HCT116 (cell line): ENCODE results near the gene TNFRSF6B. TPM values are rescaled to one million over a fixed set of nuclear protein-coding genes. Genes with fewer than 3 reads are reported as not detected.

ENCODE experiments used
- ATAC-seq: fragments of 200-7000 bp; cut with Tn5 transposase; 2 replicates; pipeline ENCODE4 v1.9.1; 2020; ENCODE audit warnings: mild to moderate bottlenecking, moderate library complexity
- BruUV-seq: library from RNA; stranded (reverse); fragments of 400-500 nt; replicated peaks from 2 replicates; lab custom pipeline; 2021; lab: Mats Ljungman, UMichigan
- CTCF ChIA-PET: fragments of 300-600 bp; sonication (Branson Sonifier 250); formaldehyde crosslinking; loops from one replicate; lab custom pipeline; 2021; ENCODE audit warnings: antibody characterized with exemption; lab: Charles Lee
- POLR2A ChIA-PET: fragments of 300-600, 350-600 bp; sonication (Branson Sonifier 250); formaldehyde crosslinking; loops from one replicate; lab custom pipeline; 2021; ENCODE audit warnings: antibody characterized with exemption; lab: Charles Lee
- RAD21 ChIA-PET, 2 experiments: fragments of 300-600 bp; sonication (Branson Sonifier 250); formaldehyde crosslinking; loops; one replicate each; lab custom pipeline; 2023; ENCODE audit warnings: low total read pairs in 2 of 2; ENCODE audit not compliant: uncharacterized antibody in 2 of 2, unreplicated experiment in 2 of 2, low non-redundant PET in 1 of 2; lab: Charles Lee
- DNase-seq: peaks from one replicate; pipeline ENCODE4 v3.0.0-alpha.2; 2010; ENCODE audit warnings: low read depth, low spot score
- H2AFZ ChIP-seq: fragments of 200-600 bp; shearing (Covaris generic), sonication (generic); 2 replicates; pipeline ENCODE4 v1.6.1; 2017; ENCODE audit warnings: low read depth, mixed run types, mixed read lengths, antibody characterized with exemption, low read length; ENCODE audit not compliant: poor library complexity, severe bottlenecking
- H3K27ac ChIP-seq: 2 replicates; pipeline ENCODE4 v1.5.1; 2012; ENCODE audit warnings: low read depth, low read length
- H3K27me3 ChIP-seq: fragments of 200-600 bp; sonication (generic); 2 replicates; pipeline ENCODE4 v1.6.1; 2016; ENCODE audit warnings: mixed run types, low read length, mixed read lengths; ENCODE audit not compliant: insufficient read depth
- H3K36me3 ChIP-seq, 2 experiments: fragments of 200-500 bp in 1 of 2; fragments of 200-600 bp in 1 of 2; sonication (Bioruptor generic) in 1 of 2; sonication (generic) in 1 of 2; 2 replicates each; pipeline versions ENCODE4 v1.5.1 to v1.6.1; 2014 to 2016; ENCODE audit warnings: low read length in 2 of 2, inconsistent platforms in 1 of 2, mixed read lengths in 1 of 2, mixed run types in 1 of 2; ENCODE audit not compliant: insufficient read depth in 2 of 2, control insufficient read depth in 1 of 2
- H3K4me1 ChIP-seq, 2 experiments: fragments of 200-600 bp in 1 of 2; sonication (generic) in 1 of 2; 2 replicates each; pipeline versions ENCODE4 v1.5.1 to v1.6.1; 2012 to 2017; ENCODE audit warnings: low read length in 2 of 2, inconsistent platforms in 1 of 2, mild to moderate bottlenecking in 1 of 2, mixed read lengths in 1 of 2, mixed run types in 1 of 2, moderate library complexity in 1 of 2; ENCODE audit not compliant: insufficient read depth in 2 of 2, control insufficient read depth in 1 of 2
- H3K4me2 ChIP-seq: fragments of 200-600 bp; sonication (generic); 2 replicates; pipeline ENCODE4 v1.6.1; 2017; ENCODE audit warnings: mixed run types, low read length, mixed read lengths
- H3K4me3 ChIP-seq, 2 experiments: fragments of 200-600 bp in 1 of 2; sonication (generic) in 1 of 2; replicated peaks in 1 of 2; 2 replicates each; pipeline ENCODE4 v1.5.1; 2011 to 2016; ENCODE audit warnings: low read length in 2 of 2, control low read depth in 1 of 2, low read depth in 1 of 2, mild to moderate bottlenecking in 1 of 2, mixed read lengths in 1 of 2, mixed run types in 1 of 2
- H3K79me2 ChIP-seq: fragments of 200-600 bp; sonication (generic); 2 replicates; pipeline ENCODE4 v1.6.1; 2017; ENCODE audit warnings: mild to moderate bottlenecking, mixed run types, low read length, moderate library complexity, mixed read lengths; ENCODE audit not compliant: insufficient read depth
- H3K9ac ChIP-seq: fragments of 200-600 bp; sonication (generic); 2 replicates; pipeline ENCODE4 v1.6.1; 2016; ENCODE audit warnings: low read length, mixed read lengths
- H3K9me2 ChIP-seq: fragments of 200-600 bp; sonication (generic), shearing (Covaris generic); 2 replicates; pipeline ENCODE4 v1.6.1; 2017; ENCODE audit warnings: mixed run types, mild to moderate bottlenecking, moderate library complexity; ENCODE audit not compliant: insufficient read depth
- H3K9me3 ChIP-seq, 2 experiments: fragments of 200-500 bp in 1 of 2; fragments of 200-600 bp in 1 of 2; sonication (Bioruptor generic) in 1 of 2; sonication (generic) in 1 of 2; 2 replicates each; pipeline ENCODE4 v1.6.1; 2014 to 2017; ENCODE audit warnings: low read length in 2 of 2, mixed read lengths in 2 of 2, inconsistent platforms in 1 of 2, low read depth in 1 of 2, mild to moderate bottlenecking in 1 of 2, mixed run types in 1 of 2, moderate library complexity in 1 of 2; ENCODE audit not compliant: control insufficient read depth in 1 of 2, insufficient read depth in 1 of 2
- H4K20me1 ChIP-seq: fragments of 200-600 bp; sonication (generic), shearing (Covaris generic); 2 replicates; pipeline ENCODE4 v1.6.1; 2017; ENCODE audit warnings: mixed run types, mild to moderate bottlenecking, moderate library complexity; ENCODE audit not compliant: insufficient read depth
- CEBPB ChIP-seq: IDR thresholded peaks from 2 replicates; pipeline ENCODE4 v1.6.1; 2012; ENCODE audit warnings: low read depth
- ELF1 ChIP-seq: IDR thresholded peaks from 2 replicates; pipeline ENCODE4 v1.6.1; 2012; ENCODE audit warnings: low read depth, borderline replicate concordance
- EZH2 ChIP-seq: fragments of 200-600 bp; sonication (generic); IDR thresholded peaks from 2 replicates; pipeline ENCODE4 v1.6.1; 2017; ENCODE audit warnings: antibody characterized with exemption, mixed run types
- EZH2phosphoT487 ChIP-seq: fragments of 200-600 bp; IDR thresholded peaks from 2 replicates; pipeline ENCODE4 v1.6.1; 2018; ENCODE audit warnings: antibody characterized with exemption, borderline replicate concordance
- JUND ChIP-seq: IDR thresholded peaks from 2 replicates; pipeline ENCODE4 v1.6.1; 2012
- RAD21 ChIP-seq: IDR thresholded peaks from 2 replicates; pipeline ENCODE4 v1.6.1; 2012; ENCODE audit warnings: low read depth, mild to moderate bottlenecking
- SIN3A ChIP-seq: IDR thresholded peaks from 2 replicates; pipeline ENCODE4 v1.6.1; 2012; ENCODE audit warnings: low read depth
- SP1 ChIP-seq: IDR thresholded peaks from 2 replicates; pipeline ENCODE4 v1.6.1; 2012; ENCODE audit warnings: low read depth
- SRF ChIP-seq: IDR thresholded peaks from 2 replicates; pipeline ENCODE4 v1.6.1; 2012; ENCODE audit warnings: low read depth
- TCF7L2 ChIP-seq: IDR thresholded peaks from 2 replicates; pipeline ENCODE4 v1.7.0; 2011; ENCODE audit warnings: borderline replicate concordance, inconsistent platforms; ENCODE audit not compliant: insufficient read depth, insufficient read length; ENCODE audit errors: extremely low read depth
- YY1 ChIP-seq: IDR thresholded peaks from 2 replicates; pipeline ENCODE4 v1.6.1; 2011; ENCODE audit warnings: low read length, low read depth, moderate library complexity, mild to moderate bottlenecking; ENCODE audit not compliant: insufficient replicate concordance; ENCODE audit errors: extremely low read depth
- ZFX ChIP-seq: fragments of 450-650 bp; IDR thresholded peaks from 2 replicates; pipeline ENCODE4 v1.6.1; 2017
- intact Hi-C: fragments of 100-400 bp; cut with micrococcal nuclease; formaldehyde crosslinking; loops from 2 replicates; pipeline ENCODE4 v1.10.0; 2022
- total RNA-seq: library from RNA; stranded (reverse); gene quantifications from one replicate; pipeline ENCODE4 v1.2.1, GENCODE V29; 2021; ENCODE audit not compliant: unreplicated experiment
- TF ChIP-seq, protein P1 (sequence below): IDR thresholded peaks from 2 replicates; pipeline ENCODE4 v1.6.1; 2012
- TF ChIP-seq, protein P2 (sequence below): IDR thresholded peaks from 2 replicates; pipeline ENCODE4 v1.6.1; 2012
- TF ChIP-seq, protein P3 (sequence below): IDR thresholded peaks from 2 replicates; pipeline ENCODE4 v1.6.1; 2011; ENCODE audit warnings: mild to moderate bottlenecking, low read length, moderate library complexity; ENCODE audit not compliant: insufficient replicate concordance; ENCODE audit errors: extremely low read depth

Gene TNFRSF6B
- total RNA-seq, 1 experiment from 2014 or later, result 147 TPM

DNA sequence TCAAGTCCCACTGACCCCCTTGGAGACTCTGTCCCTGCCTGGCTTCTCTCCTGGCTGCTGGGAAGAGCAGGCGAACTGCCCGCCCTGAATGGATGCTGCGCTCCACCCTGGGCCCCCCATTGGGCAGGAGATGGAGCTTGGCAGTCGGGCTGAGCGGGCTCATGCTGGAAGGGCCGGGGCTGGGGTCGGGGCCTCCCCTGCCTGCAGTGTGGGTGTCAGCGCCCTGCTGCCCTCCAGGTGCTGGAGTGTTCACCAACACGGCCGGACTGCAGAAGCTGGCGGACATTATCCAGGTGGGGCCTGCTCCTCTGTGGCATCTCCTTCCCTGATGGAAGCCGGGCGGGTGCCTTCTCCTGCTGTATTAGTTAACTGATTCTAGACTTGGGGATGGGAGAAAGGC, 16.0 kb upstream of the TNFRSF6B start:
- H3K9me2 ChIP-seq, result no peaks in the 10 kb centered on the region
- ATAC-seq (no peak), DNase-seq (no peak)
- BruUV-seq, result no TSS peak
- H4K20me1 ChIP-seq, result no peaks in the 10 kb centered on the region
- no peak overlapping the region for H3K4me3 ChIP-seq
- POLR2A ChIA-PET, result no interaction called here
- H3K79me2 ChIP-seq, result peaks cover 24% of the 10 kb centered on the region
- H3K9ac ChIP-seq, result 0 out of 2 replicates have a peak overlapping the region, but pooled peaks have one; percentile 8
- intact Hi-C loops, result loop anchor here (5.0 kb wide), 1 partner anchor 143 kb away; the partner anchor contains the start of gene PTK6
- CTCF ChIA-PET, result no interaction called here
- no peaks in the 10 kb centered on the region for H3K27me3 ChIP-seq
- RAD21 ChIA-PET, result no interaction called here
- peak overlapping the region; percentile 100 for H3K27ac ChIP-seq
- no peaks in the 10 kb centered on the region for H3K9me3 ChIP-seq
- no peak overlapping the region for H2AFZ ChIP-seq
- H3K36me3 ChIP-seq, result peaks cover 4% of the 10 kb centered on the region in 2 experiments; a peak in 3 of 4 replicates
- H3K4me1 ChIP-seq, result peaks cover 39 to 50% of the 10 kb centered on the region in 2 experiments
- no peak overlapping the region for H3K4me2 ChIP-seq
- TF ChIP-seq EZH2 (no peak), SP1 (no peak), YY1 (no peak), ELF1 (no peak), EZH2phosphoT487 (no peak), CEBPB (no peak), SRF (no peak), SIN3A (no peak)
- TF ChIP-seq, protein P1, sequence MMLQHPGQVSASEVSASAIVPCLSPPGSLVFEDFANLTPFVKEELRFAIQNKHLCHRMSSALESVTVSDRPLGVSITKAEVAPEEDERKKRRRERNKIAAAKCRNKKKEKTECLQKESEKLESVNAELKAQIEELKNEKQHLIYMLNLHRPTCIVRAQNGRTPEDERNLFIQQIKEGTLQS, result no peak

DNA sequence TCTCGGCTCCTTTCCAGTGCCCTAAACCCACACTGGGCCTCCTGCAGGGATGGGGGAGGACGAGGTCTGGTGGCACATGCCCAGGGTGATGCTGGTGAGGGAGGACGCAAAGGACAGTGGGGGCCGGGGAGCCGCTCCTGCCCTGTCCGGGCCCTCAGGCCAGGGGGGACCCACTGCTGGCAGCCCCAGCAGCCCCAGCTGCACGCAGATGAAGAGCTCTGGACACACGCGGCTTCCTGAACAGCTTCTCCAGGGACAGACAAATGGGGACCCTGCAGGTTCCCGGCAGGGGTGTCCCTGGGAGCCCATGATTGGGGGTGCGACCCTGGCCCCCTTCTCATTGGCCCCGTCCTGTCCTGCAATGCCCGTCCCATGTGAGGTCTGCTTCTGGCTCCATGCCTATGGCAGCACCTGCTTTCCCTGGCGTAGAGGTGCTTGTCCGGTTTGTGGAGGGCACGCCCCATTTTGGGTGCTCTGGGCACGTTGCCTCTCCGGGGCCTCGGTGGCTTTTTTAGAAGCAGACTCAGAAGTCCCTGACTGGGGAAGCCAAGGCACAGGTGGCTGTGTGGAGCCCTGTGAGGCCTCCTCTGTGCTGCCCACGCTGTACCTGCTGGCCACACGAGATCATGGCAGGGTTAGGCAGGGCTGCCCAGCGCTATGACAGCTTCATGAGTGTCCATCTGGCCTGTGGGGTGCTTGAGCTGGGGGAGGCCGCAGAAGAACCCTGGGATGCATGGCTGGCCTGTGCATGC, 15.4 kb upstream of the TNFRSF6B start:
- CTCF ChIA-PET, result no interaction called here
- H3K27ac ChIP-seq, result peak overlapping the region; percentile 100
- RAD21 ChIA-PET, result no interaction called here
- H3K4me3 ChIP-seq, result no peak overlapping the region
- H3K9me2 ChIP-seq, result no peaks in the 10 kb centered on the region
- H3K4me1 ChIP-seq, result peaks cover 45 to 56% of the 10 kb centered on the region in 2 experiments
- DNase-seq (no peak), ATAC-seq (no peak)
- peak overlapping the region; percentile 69 for H3K9ac ChIP-seq
- intact Hi-C loops, result loop anchor here (5.0 kb wide), 1 partner anchor 144 kb away; the partner anchor contains the start of gene PTK6
- H3K36me3 ChIP-seq, result peaks cover 2 to 7% of the 10 kb centered on the region in 2 experiments; a peak in 2 of 4 replicates
- no peak overlapping the region for H2AFZ ChIP-seq
- H3K79me2 ChIP-seq, result peaks cover 30% of the 10 kb centered on the region
- no peaks in the 10 kb centered on the region for H4K20me1 ChIP-seq
- BruUV-seq, result no TSS peak
- H3K27me3 ChIP-seq, result no peaks in the 10 kb centered on the region
- TF ChIP-seq ZFX (no peak), RAD21 (no peak), EZH2phosphoT487 (no peak), SIN3A (no peak), JUND (no peak), TCF7L2 (no peak), EZH2 (no peak)
- TF ChIP-seq, protein P2, sequence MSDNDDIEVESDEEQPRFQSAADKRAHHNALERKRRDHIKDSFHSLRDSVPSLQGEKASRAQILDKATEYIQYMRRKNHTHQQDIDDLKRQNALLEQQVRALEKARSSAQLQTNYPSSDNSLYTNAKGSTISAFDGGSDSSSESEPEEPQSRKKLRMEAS, result no peak
- TF ChIP-seq, protein P3, sequence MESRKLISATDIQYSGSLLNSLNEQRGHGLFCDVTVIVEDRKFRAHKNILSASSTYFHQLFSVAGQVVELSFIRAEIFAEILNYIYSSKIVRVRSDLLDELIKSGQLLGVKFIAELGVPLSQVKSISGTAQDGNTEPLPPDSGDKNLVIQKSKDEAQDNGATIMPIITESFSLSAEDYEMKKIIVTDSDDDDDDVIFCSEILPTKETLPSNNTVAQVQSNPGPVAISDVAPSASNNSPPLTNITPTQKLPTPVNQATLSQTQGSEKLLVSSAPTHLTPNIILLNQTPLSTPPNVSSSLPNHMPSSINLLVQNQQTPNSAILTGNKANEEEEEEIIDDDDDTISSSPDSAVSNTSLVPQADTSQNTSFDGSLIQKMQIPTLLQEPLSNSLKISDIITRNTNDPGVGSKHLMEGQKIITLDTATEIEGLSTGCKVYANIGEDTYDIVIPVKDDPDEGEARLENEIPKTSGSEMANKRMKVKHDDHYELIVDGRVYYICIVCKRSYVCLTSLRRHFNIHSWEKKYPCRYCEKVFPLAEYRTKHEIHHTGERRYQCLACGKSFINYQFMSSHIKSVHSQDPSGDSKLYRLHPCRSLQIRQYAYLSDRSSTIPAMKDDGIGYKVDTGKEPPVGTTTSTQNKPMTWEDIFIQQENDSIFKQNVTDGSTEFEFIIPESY, result no peak
- TF ChIP-seq, protein P1, result no peak
- no peaks in the 10 kb centered on the region for H3K9me3 ChIP-seq
- POLR2A ChIA-PET, result interaction anchor here (1.7 to 2.4 kb wide), 3 partner anchors 11 to 23 kb away, joined by 7 to 14 read pairs (median 7); partner anchors contain the start of gene RTEL1
- H3K4me2 ChIP-seq, result peak overlapping the region; percentile 83
